MM.1S (cell line): Measurements from ENCODE around the gene PCNX1.

ENCODE experiments used
- DNase-seq: peaks from one replicate; pipeline ENCODE4 v3.0.0-alpha.2; 2015
- H2AFZ ChIP-seq: fragments of 300-600 bp; sonication (generic); 2 replicates; pipeline ENCODE4 v1.6.0; 2016; ENCODE audit warnings: antibody characterized with exemption, low read length
- H3F3A ChIP-seq: fragments of 300-600 bp; sonication (generic); 2 replicates; pipeline ENCODE4 v1.6.1; 2016; ENCODE audit warnings: mild to moderate bottlenecking, antibody characterized with exemption, low read length, moderate library complexity, mixed read lengths; ENCODE audit not compliant: insufficient read depth
- H3K27ac ChIP-seq: fragments of 300-600 bp; sonication (generic); 2 replicates; pipeline ENCODE4 v1.5.1; 2016; ENCODE audit warnings: mild to moderate bottlenecking, low read length
- H3K27me3 ChIP-seq: fragments of 300-600 bp; sonication (generic); replicated peaks from 2 replicates; pipeline ENCODE4 v1.6.0; 2016; ENCODE audit warnings: low read length; ENCODE audit not compliant: insufficient read depth
- H3K36me3 ChIP-seq: fragments of 300-600 bp; sonication (generic); replicated peaks from 2 replicates; pipeline ENCODE4 v1.6.1; 2016; ENCODE audit warnings: mild to moderate bottlenecking, low read length, mixed read lengths; ENCODE audit not compliant: insufficient read depth
- H3K4me1 ChIP-seq: fragments of 300-600 bp; sonication (generic); 2 replicates; pipeline ENCODE4 v1.6.1; 2016; ENCODE audit warnings: low read length, mixed read lengths
- H3K4me2 ChIP-seq: fragments of 300-600 bp; sonication (generic); 2 replicates; pipeline ENCODE4 v1.6.0; 2016; ENCODE audit warnings: low read depth, low read length
- H3K4me3 ChIP-seq: fragments of 300-600 bp; sonication (generic); 2 replicates; pipeline ENCODE4 v1.5.1; 2016; ENCODE audit warnings: low read length, mixed read lengths
- H3K79me2 ChIP-seq: fragments of 300-600 bp; sonication (generic); 2 replicates; pipeline ENCODE4 v1.6.1; 2016; ENCODE audit warnings: mixed run types, low read length, mixed read lengths
- H3K9ac ChIP-seq: fragments of 300-600 bp; sonication (generic); 2 replicates; pipeline ENCODE4 v1.6.1; 2016; ENCODE audit warnings: low read length, mixed read lengths
- H3K9me2 ChIP-seq: fragments of 300-600 bp; sonication (generic); replicated peaks from 2 replicates; pipeline ENCODE4 v1.6.1; 2016; ENCODE audit warnings: mild to moderate bottlenecking, low read length, mixed read lengths; ENCODE audit not compliant: insufficient read depth
- H3K9me3 ChIP-seq: fragments of 300-600 bp; sonication (generic); replicated peaks from 2 replicates; pipeline ENCODE4 v1.6.1; 2016; ENCODE audit warnings: mild to moderate bottlenecking, low read length, mixed read lengths; ENCODE audit not compliant: insufficient read depth
- H4K20me1 ChIP-seq: fragments of 300-600 bp; sonication (generic); 2 replicates; pipeline ENCODE4 v1.6.1; 2016; ENCODE audit warnings: mild to moderate bottlenecking, low read length, moderate library complexity, mixed read lengths; ENCODE audit not compliant: insufficient read depth
- EZH2 ChIP-seq: fragments of 300-600 bp; sonication (generic); optimal IDR thresholded peaks from 2 replicates; pipeline ENCODE3; 2017; ENCODE audit warnings: low read depth, mild to moderate bottlenecking, antibody characterized with exemption, low read length, mixed read lengths
- EZH2phosphoT487 ChIP-seq: fragments of 300-600 bp; sonication (generic); IDR thresholded peaks from 2 replicates; pipeline ENCODE4 v1.6.1; 2018; ENCODE audit warnings: antibody characterized with exemption, low read length
- TF ChIP-seq, protein P1 (sequence below): fragments of 300-600 bp; sonication (generic); IDR thresholded peaks from 2 replicates; pipeline ENCODE4 v1.5.1; 2016; ENCODE audit warnings: antibody characterized with exemption, low read length, mixed read lengths

The PCNX1 gene

DNA sequence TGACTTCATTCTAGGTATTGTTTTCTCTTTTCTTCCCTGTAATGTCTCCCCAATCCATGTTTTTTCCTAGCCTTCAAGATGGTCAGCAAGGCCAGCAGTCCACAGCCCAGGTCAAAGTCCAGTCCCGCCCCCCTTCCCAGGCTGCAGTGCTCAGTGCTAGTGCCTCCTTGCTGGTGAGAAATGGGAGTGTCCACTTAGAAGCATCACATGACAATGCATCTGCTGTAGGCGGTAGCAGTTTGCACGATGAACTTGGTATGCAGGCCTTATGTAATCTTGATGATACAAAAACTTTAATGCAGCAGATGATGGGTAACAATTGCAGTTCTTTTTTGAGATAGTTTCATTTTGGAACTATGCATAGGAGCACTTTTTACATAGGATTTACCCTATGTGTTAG lies 88.4 kb downstream of the PCNX1 start:
- no peaks in the 10 kb centered on the region for H3K4me1 ChIP-seq
- no peaks in the 10 kb centered on the region for H3K9me3 ChIP-seq
- H3K4me3 ChIP-seq: no peak overlapping the region
- no peak for DNase-seq
- TF ChIP-seq EZH2phosphoT487: no peak
- TF ChIP-seq, protein P1, sequence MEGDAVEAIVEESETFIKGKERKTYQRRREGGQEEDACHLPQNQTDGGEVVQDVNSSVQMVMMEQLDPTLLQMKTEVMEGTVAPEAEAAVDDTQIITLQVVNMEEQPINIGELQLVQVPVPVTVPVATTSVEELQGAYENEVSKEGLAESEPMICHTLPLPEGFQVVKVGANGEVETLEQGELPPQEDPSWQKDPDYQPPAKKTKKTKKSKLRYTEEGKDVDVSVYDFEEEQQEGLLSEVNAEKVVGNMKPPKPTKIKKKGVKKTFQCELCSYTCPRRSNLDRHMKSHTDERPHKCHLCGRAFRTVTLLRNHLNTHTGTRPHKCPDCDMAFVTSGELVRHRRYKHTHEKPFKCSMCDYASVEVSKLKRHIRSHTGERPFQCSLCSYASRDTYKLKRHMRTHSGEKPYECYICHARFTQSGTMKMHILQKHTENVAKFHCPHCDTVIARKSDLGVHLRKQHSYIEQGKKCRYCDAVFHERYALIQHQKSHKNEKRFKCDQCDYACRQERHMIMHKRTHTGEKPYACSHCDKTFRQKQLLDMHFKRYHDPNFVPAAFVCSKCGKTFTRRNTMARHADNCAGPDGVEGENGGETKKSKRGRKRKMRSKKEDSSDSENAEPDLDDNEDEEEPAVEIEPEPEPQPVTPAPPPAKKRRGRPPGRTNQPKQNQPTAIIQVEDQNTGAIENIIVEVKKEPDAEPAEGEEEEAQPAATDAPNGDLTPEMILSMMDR: no peak
- TF ChIP-seq EZH2: no peak
- no peaks in the 10 kb centered on the region for H4K20me1 ChIP-seq
- H3K9me2 ChIP-seq: no peaks in the 10 kb centered on the region
- H3K9ac ChIP-seq: no peak overlapping the region
- no peak overlapping the region for H3K27ac ChIP-seq
- no peaks in the 10 kb centered on the region for H3K79me2 ChIP-seq
- no peaks in the 10 kb centered on the region for H3K27me3 ChIP-seq
- no peak overlapping the region for H3K4me2 ChIP-seq
- no peak overlapping the region for H2AFZ ChIP-seq
- no peaks in the 10 kb centered on the region for H3K36me3 ChIP-seq
- H3F3A ChIP-seq: no peaks in the 10 kb centered on the region

DNA sequence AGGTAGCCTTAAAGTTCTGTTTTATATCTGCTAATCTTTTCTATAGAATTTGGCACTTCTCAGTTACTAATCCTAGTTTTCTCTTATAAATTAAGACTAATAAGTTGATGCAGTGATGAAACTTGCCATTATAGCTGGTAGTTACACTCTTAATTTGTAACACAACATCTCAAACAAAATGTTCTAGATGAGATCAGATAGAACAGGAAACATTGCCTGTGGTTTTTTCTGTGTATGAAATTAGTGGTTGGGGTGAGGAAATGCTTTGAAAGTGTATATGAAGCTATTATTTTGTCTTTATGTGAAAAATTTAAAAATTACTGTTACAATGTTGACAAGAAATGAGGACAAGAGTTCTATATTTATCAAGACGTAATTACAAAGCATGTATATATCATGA lies 91.9 kb downstream of the PCNX1 start:
- no peaks in the 10 kb centered on the region for H3K36me3 ChIP-seq
- no peak overlapping the region for H3K4me3 ChIP-seq
- no peaks in the 10 kb centered on the region for H3K79me2 ChIP-seq
- H3K9ac ChIP-seq: no peak overlapping the region
- no peaks in the 10 kb centered on the region for H4K20me1 ChIP-seq
- H3F3A ChIP-seq: no peaks in the 10 kb centered on the region
- H3K9me3 ChIP-seq: no peaks in the 10 kb centered on the region
- H3K27me3 ChIP-seq: no peaks in the 10 kb centered on the region
- H3K4me1 ChIP-seq: no peaks in the 10 kb centered on the region
- no peak for TF ChIP-seq EZH2phosphoT487
- TF ChIP-seq EZH2: no peak
- TF ChIP-seq, protein P1: no peak
- no peaks in the 10 kb centered on the region for H3K9me2 ChIP-seq
- H2AFZ ChIP-seq: no peak overlapping the region
- DNase-seq: no peak
- H3K4me2 ChIP-seq: no peak overlapping the region
- H3K27ac ChIP-seq: no peak overlapping the region

DNA sequence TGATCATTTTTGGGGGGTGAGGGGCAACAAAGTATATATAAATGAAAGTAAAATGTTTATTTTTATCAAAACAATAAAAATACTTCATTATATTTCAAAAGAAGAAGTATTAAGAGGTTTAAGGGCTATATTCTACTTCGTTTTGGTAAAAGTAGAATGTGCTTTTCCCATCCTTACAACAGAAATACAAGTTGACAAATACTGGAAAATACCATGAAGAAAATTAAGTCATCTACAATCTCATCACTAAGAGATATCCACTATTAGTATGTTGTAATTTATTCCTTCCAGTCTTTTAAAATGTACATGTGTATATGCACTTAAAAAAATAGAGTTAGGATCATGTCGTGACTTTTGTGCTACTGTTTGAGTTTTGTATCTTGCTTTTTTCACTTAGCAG lies 92.8 kb downstream of the PCNX1 start:
- Histone ChIP-seq H3K4me1 (no peaks in the 10 kb centered on the region), H3K9me2 (no peaks in the 10 kb centered on the region), H3K27me3 (no peaks in the 10 kb centered on the region), H3K79me2 (no peaks in the 10 kb centered on the region), H3K36me3 (no peaks in the 10 kb centered on the region), H3K4me2 (no peak overlapping the region), H3K27ac (no peak overlapping the region), H2AFZ (no peak overlapping the region), H4K20me1 (no peaks in the 10 kb centered on the region), H3F3A (no peaks in the 10 kb centered on the region), H3K4me3 (no peak overlapping the region), H3K9me3 (no peaks in the 10 kb centered on the region), H3K9ac (no peak overlapping the region)
- DNase-seq: no peak
- TF ChIP-seq EZH2 (no peak), EZH2phosphoT487 (no peak)
- TF ChIP-seq, protein P1: no peak
